Activated naive CD8-positive, alpha-beta T cell treated with anti-CD3 and anti-CD28 coated beads, Interleukin-2, amount 10 ng/mL, durations not matched to agents 7 days and 5 days (primary cell): Measurements from ENCODE around the gene ADK. TPM values are rescaled to one million over a fixed set of nuclear protein-coding genes. Genes with fewer than 3 reads are reported as not detected.

ENCODE experiments used
- ATAC-seq: fragments of 150-1000 bp; cut with Tn5 transposase; one replicate; pipeline ENCODE4 v1.10.0; 2021; ENCODE audit warnings: low read depth, moderate library complexity
- POLR2A ChIA-PET: fragments of 350-600 bp; sonication (Branson Sonifier 250); formaldehyde crosslinking; loops from one replicate; lab custom pipeline; 2021; ENCODE audit warnings: antibody characterized with exemption; lab: Charles Lee
- DNase-seq: peaks from one replicate; pipeline ENCODE4 v3.0.0; 2021
- H3K27ac Mint-ChIP-seq: one replicate; pipeline ENCODE4 v1.8.0; 2022; ENCODE audit warnings: mild to moderate bottlenecking, mixed read lengths
- H3K27me3 Mint-ChIP-seq: one replicate; pipeline ENCODE4 v1.8.0; 2022; ENCODE audit warnings: mild to moderate bottlenecking, moderate library complexity, mixed read lengths
- H3K36me3 Mint-ChIP-seq: one replicate; pipeline ENCODE4 v1.8.0; 2021; ENCODE audit warnings: mild to moderate bottlenecking, mixed read lengths
- H3K4me1 Mint-ChIP-seq: one replicate; pipeline ENCODE4 v1.8.0; 2021; ENCODE audit warnings: mixed read lengths
- H3K4me3 Mint-ChIP-seq: one replicate; pipeline ENCODE4 v1.8.0; 2022; ENCODE audit warnings: mild to moderate bottlenecking, moderate library complexity, mixed read lengths
- H3K9me3 Mint-ChIP-seq: one replicate; pipeline ENCODE4 v1.8.0; 2021; ENCODE audit warnings: mixed read lengths
- total RNA-seq, 2 experiments: library from RNA; stranded (reverse); gene quantifications; one replicate each; pipeline ENCODE4 v1.2.3, GENCODE V29; 2021

ADK gene
- total RNA-seq, 2 experiments from 2014 or later, result 31.6 to 37.9 TPM

GRCh38 chr10:74753442-74754211 is 602.6 kb downstream of the ADK start:
- peak overlapping the region; percentile 73 for H3K27ac Mint-ChIP-seq
- no peaks in the 10 kb centered on the region for H3K36me3 Mint-ChIP-seq
- H3K4me3 Mint-ChIP-seq, result no peak overlapping the region

GRCh38 chr10:74754381-74754821 is 603.4 kb downstream of the ADK start:
- Mint-ChIP-seq H3K4me1 (peaks cover 20% of the 10 kb centered on the region), H3K9me3 (no peaks in the 10 kb centered on the region), H3K4me3 (peak overlapping the region; percentile 29), H3K36me3 (no peaks in the 10 kb centered on the region), H3K27ac (peak overlapping the region; percentile 73), H3K27me3 (peaks cover 2% of the 10 kb centered on the region)
- no peak for DNase-seq
- ATAC-seq, result peak; percentile 49
- POLR2A ChIA-PET, result interaction anchor here (1.2 kb wide), 1 partner anchor 72 kb away, joined by 5 read pairs; the partner anchor contains the start of gene KAT6B

More at GRCh38 chr10:74753442-74754211, 602.6 kb downstream of the ADK start:
- ATAC-seq (no peak), DNase-seq (no peak)
- Mint-ChIP-seq H3K27me3 (peaks cover 2% of the 10 kb centered on the region), H3K4me1 (peaks cover 24% of the 10 kb centered on the region), H3K9me3 (no peaks in the 10 kb centered on the region)
- POLR2A ChIA-PET, result interaction anchor here (1.2 kb wide), 2 partner anchors 73 kb away, joined by 3 to 5 read pairs; partner anchors contain the start of gene KAT6B

GRCh38 chr10:74755273-74755672 is 604.3 kb downstream of the ADK start:
- ATAC-seq (no peak), DNase-seq (no peak)
- Mint-ChIP-seq H3K27ac (no peak overlapping the region), H3K36me3 (no peaks in the 10 kb centered on the region), H3K4me3 (no peak overlapping the region), H3K27me3 (peaks cover 2% of the 10 kb centered on the region), H3K4me1 (peaks cover 20% of the 10 kb centered on the region), H3K9me3 (no peaks in the 10 kb centered on the region)
- POLR2A ChIA-PET, result no interaction called here

Other genes starting within 250 kb of the ADK start
- gene PLAU, start 240.1 kb upstream of the ADK start, total RNA-seq, result under 1 TPM; 0.61 to 0.62 TPM
- gene VCL, start 153.1 kb upstream of the ADK start, total RNA-seq, result 10 to 100 TPM; 15.6 to 18.5 TPM
- 10 to 100 TPM; 43.5 to 45.4 TPM for gene AP3M1, start 393 bp upstream of the ADK start, total RNA-seq